Caki2 (cell line): ENCODE results near the gene GPC6. TPM values are rescaled to one million over a fixed set of nuclear protein-coding genes. Genes with fewer than 3 reads are reported as not detected.
A peak's percentile ranks its signal among the peaks of the same experiment; 100 is the strongest.

Experiments
- DNase-seq: peaks from one replicate; pipeline ENCODE4 v3.0.0-alpha.2; 2015; ENCODE audit warnings: low read depth
- in situ Hi-C: cut with HindIII; loops from 2 replicates; pipeline ENCODE4 v1.10.0; 2016; ENCODE audit warnings: low sequenced_read_pairs, low pct_unique_long_range_greater_than_20kb, mixed read lengths
- total RNA-seq: library from RNA; depleted of rRNA; stranded (reverse); fragments of >200 nt; shearing (Covaris generic); gene quantifications from 2 replicates; pipeline ENCODE4 v1.2.3, GENCODE V29; 2014; ENCODE audit warnings: low replicate concordance

GPC6 gene
- total RNA-seq, 1 experiment from 2014 or later = 6.7 TPM

DNA sequence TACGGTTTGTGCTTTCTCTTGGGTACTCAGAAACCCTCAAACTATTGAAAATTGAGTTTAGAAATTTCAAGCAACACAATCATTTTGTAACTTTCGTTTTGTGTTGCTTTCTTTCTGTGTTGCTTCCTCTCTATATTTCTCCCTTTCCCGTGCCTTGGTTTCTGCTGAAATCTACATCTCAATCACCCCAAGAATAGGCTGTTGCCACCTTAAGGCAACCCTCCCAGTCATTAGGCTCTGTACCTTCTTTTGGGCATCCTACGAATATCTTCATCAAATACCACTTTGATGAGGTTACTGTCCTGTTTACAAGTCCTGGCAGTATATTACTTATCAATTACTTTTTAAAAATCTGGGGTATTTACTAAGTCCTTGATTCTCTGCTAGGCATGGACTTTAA lies 621.6 kb downstream of the GPC6 start:
- in situ Hi-C loops = no loop called here
- DNase-seq = no peak

DNA sequence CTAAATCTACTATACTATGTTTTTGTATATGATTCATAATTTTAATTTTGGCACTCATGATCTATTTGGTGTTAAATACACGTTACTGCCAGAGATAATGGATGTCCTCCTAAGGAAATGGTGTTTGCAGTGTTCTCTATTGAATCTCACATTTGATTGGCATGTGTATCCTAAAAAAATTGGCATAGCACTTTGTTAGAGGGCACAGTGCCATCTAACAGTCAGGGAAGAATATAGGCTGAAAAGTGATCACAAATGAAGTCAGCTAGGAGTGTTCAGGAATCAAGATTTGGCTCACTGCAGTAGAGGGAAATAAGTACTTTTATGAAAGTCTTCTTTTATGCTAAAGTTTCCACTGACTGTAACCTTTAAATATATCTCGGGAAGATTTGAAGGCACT lies 624.6 kb downstream of the GPC6 start:
- in situ Hi-C loops = no loop called here

DNA sequence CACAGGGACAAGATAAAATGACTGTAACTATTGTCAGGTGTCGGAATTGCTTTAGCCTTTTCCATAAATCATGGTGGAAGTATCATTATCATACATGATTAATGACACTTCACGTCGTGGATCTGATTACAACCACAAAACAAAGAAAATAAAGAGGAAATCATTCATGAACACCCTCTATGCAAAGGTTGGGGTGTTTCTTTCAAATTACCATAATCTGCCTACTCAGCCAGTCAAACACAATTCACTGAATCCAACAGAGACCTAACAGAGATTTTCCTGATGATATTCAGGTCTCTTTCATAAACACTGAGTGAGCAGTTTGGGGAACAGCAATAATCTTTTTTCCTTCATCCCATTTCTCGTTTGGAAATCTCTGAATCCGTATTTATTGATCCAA lies 627.3 kb downstream of the GPC6 start:
- DNase-seq = no peak
- in situ Hi-C loops = no loop called here

More for the DNA sequence above, 624.6 kb downstream of the GPC6 start:
- no peak for DNase-seq

DNA sequence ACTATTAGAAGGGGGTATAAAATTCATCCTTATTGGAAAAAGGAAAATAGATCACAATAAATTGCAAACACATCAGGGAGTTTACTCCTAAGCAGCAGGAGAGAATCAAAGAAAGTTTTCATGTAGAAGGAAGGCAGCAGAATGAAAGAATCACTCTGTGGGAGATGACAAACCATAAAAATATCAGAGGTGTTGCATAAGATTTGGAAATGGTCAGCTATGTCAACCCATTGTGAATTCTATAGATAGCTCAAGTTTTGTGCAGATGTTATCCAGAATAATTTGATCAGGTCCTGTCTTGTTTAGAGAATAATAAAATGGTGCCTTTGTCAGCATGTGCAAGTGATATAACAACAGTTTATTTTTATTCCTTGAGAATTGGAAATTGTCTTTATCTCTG lies 630.5 kb downstream of the GPC6 start:
- DNase-seq = no peak
- in situ Hi-C loops = no loop called here

DNA sequence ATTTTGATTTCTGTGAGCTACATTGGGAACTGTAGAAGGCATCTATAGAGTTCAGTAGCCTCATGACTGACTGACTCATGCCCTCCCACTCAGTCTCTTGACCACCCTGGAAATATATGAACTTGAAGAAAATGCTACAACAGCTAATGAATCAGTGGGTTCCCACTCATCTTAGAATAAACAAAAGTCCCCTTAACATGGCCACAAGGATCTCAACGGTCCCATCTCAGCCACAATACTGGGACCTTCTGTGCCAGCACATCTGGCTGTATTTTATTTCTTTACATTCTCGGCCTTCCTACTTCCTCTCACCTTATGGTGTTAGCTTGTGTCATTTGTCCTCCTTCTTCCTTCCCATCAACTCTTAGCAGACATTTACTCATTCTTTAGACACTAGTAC lies 633.1 kb downstream of the GPC6 start:
- in situ Hi-C loops = no loop called here
- DNase-seq = no peak

DNA sequence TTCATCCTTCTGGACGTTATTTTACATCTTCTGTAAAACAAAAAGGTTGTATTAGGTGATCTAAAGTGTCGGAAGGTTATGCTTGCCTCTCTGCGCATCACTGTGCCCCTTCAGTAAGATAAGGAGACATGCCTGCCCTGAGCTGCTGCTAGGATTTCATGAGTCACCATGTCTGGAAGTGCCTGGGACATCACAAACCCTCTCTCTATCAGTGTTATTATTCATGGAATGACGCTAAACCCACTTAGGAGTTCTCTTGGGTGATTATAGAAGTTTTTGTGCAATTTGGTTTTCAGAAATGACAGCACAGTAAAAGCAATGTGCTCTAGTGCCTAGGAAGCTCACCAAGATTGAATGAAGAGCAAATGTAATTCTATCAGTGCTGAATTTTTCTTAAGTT lies 635.2 kb downstream of the GPC6 start:
- DNase-seq = peak; percentile 4
- in situ Hi-C loops = no loop called here

DNA sequence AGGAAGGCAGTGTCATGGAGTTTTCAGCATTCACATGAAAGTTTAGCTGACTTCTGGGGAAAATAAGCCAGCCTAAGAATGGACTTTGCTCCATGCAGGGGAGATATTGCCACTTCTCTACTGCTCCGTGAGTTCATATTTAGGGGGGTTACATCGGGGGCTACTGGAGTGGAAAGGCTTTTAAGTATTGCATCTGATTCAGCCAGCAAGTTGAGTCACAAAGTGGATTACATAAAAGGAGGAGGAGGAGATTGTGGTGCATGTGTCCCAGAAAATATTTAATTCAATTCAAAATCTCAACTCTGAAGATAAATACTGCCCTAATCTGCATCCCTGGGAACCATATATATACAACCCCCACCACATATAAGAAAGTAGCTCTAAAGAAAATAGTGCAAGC lies 635.7 kb downstream of the GPC6 start:
- DNase-seq = no peak
- in situ Hi-C loops = no loop called here

DNA sequence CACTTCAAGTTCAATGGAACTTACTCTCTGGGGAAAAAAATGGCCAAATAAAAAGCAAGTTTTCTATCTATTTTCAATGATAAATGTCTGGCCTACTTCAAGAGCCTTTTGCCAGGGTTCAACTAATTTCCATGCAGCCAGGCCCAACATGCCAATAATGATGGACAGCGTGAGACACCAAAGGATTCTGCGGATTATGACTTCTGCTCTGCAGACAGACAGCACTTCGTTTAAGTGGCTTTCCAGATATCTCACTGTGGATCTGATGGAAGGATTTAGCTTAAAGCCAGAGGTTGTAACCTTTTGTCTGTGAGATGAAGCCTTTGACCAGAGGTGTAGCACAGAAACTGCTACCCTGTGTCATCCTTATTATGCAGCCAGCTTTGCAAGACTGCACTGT lies 638.6 kb downstream of the GPC6 start:
- in situ Hi-C loops = no loop called here
- DNase-seq = no peak

DNA sequence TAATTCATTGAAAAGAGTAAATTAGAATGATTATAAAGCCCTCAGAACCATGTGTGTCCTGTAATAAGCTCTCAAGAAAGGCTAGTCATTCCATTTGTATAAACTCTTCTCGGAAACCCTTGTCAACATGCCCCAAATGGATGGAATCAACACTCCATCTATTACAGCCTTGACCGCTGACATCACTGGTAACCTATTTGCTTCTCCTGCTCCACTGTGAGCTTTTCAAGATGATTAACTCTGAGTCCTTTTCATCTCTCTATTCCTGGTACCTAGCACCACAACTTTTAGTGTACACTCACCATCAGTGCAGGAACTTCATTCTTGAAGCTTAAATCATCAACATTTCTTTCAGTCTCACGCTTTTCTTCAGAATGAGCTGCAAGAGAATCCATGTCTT lies 640.9 kb downstream of the GPC6 start:
- DNase-seq = no peak
- in situ Hi-C loops = no loop called here

DNA sequence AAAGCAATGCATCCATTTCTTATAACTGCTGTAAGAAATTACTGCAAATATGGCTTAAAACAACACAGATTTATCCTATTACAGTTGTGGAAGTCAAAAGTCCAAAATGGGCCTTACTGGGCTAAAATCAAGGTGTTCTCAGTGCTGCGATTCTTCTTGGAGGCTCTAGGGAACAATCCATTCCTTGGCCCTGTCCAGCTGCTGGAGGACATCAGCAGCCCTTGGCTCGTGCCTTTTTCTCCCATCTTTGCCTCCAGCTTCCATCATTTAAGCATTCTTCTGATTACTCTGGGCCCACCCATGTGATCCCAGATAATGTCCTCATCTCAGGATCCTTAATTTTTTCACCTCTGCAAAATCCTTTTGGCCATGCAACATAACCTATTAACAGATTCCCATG lies 645.8 kb downstream of the GPC6 start:
- DNase-seq = no peak
- in situ Hi-C loops = no loop called here

DNA sequence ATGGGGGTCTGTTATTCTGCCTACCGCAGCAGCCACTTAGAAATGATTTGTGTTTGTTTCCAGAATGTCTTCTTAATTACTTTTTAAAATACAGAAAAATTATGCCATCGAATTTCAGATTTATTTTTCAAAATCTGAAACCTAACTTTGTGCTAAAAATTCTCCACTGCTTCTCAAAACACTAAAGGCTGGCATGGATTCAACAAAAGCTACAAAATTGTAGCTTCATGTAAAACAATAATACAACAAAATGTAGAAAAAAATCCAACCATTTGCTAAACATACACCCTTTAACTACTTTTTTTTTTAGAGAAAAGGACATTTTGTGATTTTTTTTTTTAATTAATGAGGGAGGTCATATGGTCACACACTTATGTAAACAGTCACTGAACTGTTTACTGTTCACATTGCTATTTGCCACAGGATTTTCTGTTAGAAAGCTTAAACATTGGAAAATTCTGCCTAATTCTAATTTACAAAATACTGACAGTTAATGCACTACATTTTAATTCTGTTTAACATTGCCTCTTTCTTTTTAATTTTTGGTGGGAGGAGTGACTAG lies 646.3 kb downstream of the GPC6 start:
- in situ Hi-C loops = no loop called here
- DNase-seq = no peak

DNA sequence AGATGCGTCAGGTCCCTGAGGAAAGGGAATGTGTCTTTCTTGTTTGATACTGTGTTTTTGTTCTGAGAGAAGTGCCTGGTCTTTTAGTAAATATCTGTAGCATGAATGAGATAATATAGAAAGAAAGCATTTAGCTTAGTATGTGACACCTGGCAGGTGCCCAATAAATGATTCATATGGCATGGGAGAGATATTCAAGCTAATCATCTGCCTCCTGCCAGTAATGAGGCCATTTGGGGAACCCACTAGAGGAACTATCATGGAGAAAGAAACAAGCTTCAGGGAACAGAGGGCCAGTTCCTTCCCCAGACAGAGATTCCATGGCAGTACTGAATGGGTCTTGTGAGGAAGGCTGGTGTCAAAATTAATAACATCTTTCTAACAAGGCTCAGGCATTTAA lies 648.9 kb downstream of the GPC6 start:
- in situ Hi-C loops = no loop called here
- DNase-seq = no peak

DNA sequence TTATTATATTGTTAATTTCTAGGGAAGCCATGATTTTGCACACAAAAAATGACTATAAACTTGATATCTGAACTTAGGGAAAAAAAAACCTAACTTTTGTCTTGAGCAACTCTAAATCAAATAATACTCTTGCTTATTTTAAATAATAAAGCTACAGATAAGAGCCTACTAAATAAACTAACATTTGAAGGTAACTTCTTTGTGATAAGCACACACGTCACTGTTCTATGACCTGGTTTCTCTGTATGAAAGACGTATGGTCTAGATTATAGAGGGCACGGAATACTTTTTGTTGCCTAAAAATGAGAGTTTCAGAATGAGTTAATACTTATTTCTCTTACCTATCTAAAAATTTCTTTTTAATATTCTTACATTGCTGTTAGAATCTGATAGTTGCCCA lies 649.6 kb downstream of the GPC6 start:
- in situ Hi-C loops = no loop called here
- no peak for DNase-seq

DNA sequence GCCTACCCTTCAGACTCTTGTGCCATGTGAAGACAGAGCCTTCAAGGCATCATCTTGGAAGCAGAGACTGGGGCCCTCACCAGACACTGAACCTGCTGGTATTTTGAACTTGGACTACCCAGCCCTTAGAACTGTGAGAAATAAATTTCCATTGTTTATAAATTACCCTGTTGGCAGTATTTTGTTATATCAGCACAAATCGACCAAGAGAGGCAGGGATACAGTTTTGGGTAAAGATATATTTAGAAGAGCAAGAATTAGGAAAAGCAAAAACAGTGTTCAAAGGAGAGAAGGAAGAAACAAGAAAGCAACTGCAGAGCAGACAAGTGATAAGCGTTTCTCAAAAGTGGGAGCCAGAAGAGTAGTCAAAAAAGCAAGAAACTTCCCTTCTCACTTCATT lies 652.1 kb downstream of the GPC6 start:
- in situ Hi-C loops = no loop called here
- no peak for DNase-seq

DNA sequence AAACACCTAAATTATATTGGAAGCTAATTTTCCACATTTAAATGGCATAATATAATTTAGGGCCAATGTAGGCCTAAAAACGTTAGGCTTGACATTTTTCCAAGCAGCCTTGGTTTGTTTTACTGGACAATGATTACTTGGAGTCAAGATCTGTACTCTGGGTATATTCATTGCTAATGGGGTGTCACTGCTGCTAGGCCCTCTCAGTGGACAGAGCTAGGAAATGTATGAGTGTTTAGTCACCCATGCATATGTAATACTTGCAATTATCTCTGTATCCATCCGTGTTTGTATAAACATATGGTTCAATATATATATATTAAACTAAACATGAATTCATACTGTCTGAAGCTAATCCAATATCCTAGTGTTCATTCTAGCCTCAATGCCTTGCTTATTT lies 654.8 kb downstream of the GPC6 start:
- in situ Hi-C loops = no loop called here
- DNase-seq = no peak

DNA sequence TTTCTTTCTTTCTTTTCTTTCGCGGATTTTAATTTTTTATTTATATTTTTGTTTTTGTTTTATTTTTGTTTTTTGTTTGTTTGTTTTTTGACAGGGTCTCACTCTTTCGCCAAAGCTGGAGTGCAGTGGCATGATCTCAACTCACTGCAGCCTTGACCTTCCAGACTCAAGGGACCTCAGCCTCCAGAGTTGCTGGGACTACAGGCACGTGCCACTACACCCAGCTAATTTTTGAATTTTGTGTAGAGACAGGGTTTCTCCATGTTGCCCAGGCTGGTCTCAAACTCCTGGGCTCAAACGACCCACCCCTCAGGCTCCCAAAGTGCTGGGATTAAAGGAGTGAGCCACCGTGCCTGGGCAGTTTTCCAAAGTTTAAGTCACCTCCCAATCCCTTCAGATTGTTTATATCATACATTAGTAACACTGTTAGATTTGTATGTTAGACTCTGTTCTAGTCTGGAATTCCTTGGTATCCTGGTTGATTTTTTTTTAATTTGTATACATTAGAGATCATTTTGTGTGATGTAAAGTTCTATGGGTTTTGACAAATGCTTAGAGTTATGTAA lies 655.6 kb downstream of the GPC6 start:
- in situ Hi-C loops = no loop called here
- no peak for DNase-seq

DNA sequence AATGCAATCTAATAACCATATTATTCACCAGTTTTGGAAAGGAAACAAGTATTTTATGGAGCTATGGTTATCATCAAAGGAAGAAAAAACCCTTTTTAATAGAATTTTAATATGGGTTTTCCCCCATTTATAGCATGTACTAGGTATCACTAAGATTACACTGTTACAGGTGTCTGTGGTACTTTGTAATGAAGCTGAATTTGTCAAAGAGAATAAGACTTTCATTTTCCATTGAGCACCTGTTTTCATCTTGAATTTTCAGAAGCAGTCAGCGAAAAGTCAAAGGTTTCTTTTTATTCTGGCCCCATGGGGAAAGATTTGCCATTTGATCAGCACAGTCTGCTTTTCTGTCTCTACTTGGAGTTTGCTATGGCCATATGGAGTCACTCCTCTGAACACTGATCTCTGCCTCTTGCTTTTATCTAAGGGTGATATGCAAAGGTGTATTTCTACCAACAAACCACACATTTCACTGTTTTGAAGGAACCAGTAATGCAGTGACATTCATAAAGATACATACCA lies 662.9 kb downstream of the GPC6 start:
- no peak for DNase-seq
- in situ Hi-C loops = no loop called here

DNA sequence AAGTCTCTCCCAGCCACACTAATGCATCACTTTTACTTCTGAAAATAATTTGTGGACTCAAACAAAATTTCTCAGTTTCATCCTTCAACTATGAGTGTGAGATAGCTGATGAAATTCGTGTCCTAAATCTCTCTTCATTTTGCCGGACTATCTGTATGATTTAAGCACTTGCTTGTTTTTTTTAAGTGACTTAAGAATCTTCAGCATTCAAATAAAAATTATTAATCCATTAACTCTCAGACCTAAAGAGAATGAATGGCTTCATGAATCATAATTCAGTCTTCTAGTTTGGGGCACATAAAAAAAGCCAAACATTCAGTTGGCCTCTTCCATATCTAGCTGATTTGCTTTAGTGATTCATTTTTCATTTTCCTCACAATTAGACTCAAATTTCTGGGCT lies 673.4 kb downstream of the GPC6 start:
- in situ Hi-C loops = no loop called here
- no peak for DNase-seq

DNA sequence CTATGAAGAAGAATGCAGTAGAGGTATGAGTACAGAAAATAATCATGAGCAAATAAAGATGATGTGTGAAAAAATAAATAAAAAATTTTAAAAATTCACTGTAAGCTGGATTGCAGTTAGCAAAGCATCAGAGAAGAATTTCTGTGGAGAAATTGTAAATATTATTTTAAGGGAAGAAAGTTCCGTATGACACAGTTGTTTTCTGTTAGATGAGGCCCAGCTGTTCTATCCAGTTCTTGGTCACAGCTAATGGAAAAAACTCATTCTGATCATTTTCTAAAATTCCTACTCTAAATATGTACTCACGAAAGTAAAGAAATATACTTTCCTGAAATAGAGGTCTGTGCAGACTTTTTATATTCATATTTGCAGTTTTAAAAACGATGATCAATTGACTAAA lies 674.1 kb downstream of the GPC6 start:
- in situ Hi-C loops = no loop called here

DNA sequence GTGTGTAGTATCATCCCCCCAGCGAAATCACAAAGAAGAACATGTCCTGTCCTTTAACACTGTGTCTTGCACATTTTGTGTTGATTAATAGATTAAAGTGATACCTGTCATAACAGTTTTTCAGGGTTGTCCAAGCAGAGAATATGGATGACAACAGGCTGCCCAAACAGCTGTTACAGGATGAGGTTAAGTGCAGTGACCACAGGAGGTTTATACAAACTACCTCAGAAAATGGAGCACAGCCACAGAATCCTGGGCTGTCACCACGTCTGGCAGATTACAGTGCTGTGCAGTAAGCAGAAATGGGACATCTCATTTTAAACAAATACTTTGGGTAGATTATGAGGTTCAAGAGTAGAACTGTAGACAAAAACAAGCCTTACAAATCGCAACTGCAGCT lies 677.3 kb downstream of the GPC6 start:
- in situ Hi-C loops = no loop called here
- no peak for DNase-seq

More for the DNA sequence above, 674.1 kb downstream of the GPC6 start:
- no peak for DNase-seq
